Activated CD8-positive, alpha-beta memory T cell treated with anti-CD3 and anti-CD28 coated beads for 1 hour (primary cell): Measurements from ENCODE around the gene CTBP2.
"Not testable (repeated sequence)": the region's sequence is repeated elsewhere in the genome, so short reads cannot be mapped to it uniquely, and the experiment has no call there.

Source experiments
- DNase-seq, 2 donors: peaks; one replicate each; pipeline ENCODE4 v3.0.0-alpha.2; 2020; ENCODE audit warnings: low read depth in 1 of 2; ENCODE audit errors: extremely low read depth in 1 of 2

The CTBP2 gene

GRCh38 chr10:125158601-125159485 lies 1.5 kb downstream of the CTBP2 start:
- no peak for DNase-seq

- DNase-seq = no peak
Observed at GRCh38 chr10:125158275-125158600, 2.1 kb downstream of the CTBP2 start.

GRCh38 chr10:125157505-125157904 lies 2.9 kb downstream of the CTBP2 start:
- DNase-seq = no peak

GRCh38 chr10:125156739-125157480 lies 3.5 kb downstream of the CTBP2 start:
- no peak for DNase-seq

- no peak for DNase-seq
Observed at GRCh38 chr10:125156196-125156595, 4.2 kb downstream of the CTBP2 start.

GRCh38 chr10:125155101-125155500 lies 5.3 kb downstream of the CTBP2 start:
- DNase-seq = no peak

GRCh38 chr10:125154529-125154928 lies 5.8 kb downstream of the CTBP2 start:
- DNase-seq = no peak

GRCh38 chr10:125153703-125154490 lies 6.5 kb downstream of the CTBP2 start:
- DNase-seq = no peak

GRCh38 chr10:125152450-125153368 lies 7.7 kb downstream of the CTBP2 start:
- DNase-seq = no peak

GRCh38 chr10:125151553-125152449 lies 8.6 kb downstream of the CTBP2 start:
- DNase-seq = no peak

GRCh38 chr10:125151170-125151552 lies 9.2 kb downstream of the CTBP2 start:
- no peak for DNase-seq

- DNase-seq = not testable (repeated sequence)
Observed at GRCh38 chr10:125150376-125151083, 9.8 kb downstream of the CTBP2 start.

GRCh38 chr10:125149680-125150047 lies 10.7 kb downstream of the CTBP2 start:
- DNase-seq = no peak

GRCh38 chr10:125149036-125149679 lies 11.2 kb downstream of the CTBP2 start:
- DNase-seq = no peak

GRCh38 chr10:125148528-125148927 lies 11.8 kb downstream of the CTBP2 start:
- no peak for DNase-seq

- no peak for DNase-seq
Observed at GRCh38 chr10:125147971-125148439, 12.4 kb downstream of the CTBP2 start.

GRCh38 chr10:125146791-125147579 lies 13.4 kb downstream of the CTBP2 start:
- DNase-seq = no peak
